Bronchial epithelial cell (primary cell): ENCODE data around the gene CRYGB. TPM values are rescaled to one million over a fixed set of nuclear protein-coding genes. Genes with fewer than 3 reads are reported as not detected.

Experiments used
- DNase-seq: peaks from one replicate; pipeline ENCODE4 v3.0.0-alpha.2; 2010; ENCODE audit warnings: low read depth
- FAIRE-seq: peaks from 2 replicates; lab custom pipeline; 2011; peaks lifted over from hg19 to GRCh38; lab: Jason Lieb, UNC
- H3K27me3 ChIP-seq: 2 replicates; pipeline ENCODE4 v1.5.1; 2011; ENCODE audit warnings: low read length; ENCODE audit not compliant: control insufficient read depth, insufficient read depth
- H3K36me3 ChIP-seq: 2 replicates; pipeline ENCODE4 v1.5.1; 2011; ENCODE audit warnings: low read length; ENCODE audit not compliant: control insufficient read depth, insufficient read depth
- H3K4me3 ChIP-seq: 2 replicates; pipeline ENCODE4 v1.5.1; 2011; ENCODE audit warnings: mild to moderate bottlenecking, low read depth, low read length, control low read depth
- CTCF ChIP-seq: IDR thresholded peaks from 2 replicates; pipeline ENCODE4 v1.5.1; 2011; ENCODE audit warnings: mild to moderate bottlenecking, moderate library complexity, low read length, control low read depth, inconsistent platforms; ENCODE audit not compliant: insufficient read depth, severe bottlenecking
- total RNA-seq: library from RNA; depleted of rRNA; stranded (reverse); fragments of >200 nt; gene quantifications from 2 replicates; pipeline ENCODE4 v1.2.1, GENCODE V29; 2014

The CRYGB gene
- total RNA-seq, 1 donor from 2014 or later, result not detected

- FAIRE-seq, result no peak
- Histone ChIP-seq H3K36me3 (no peaks in the 10 kb centered on the region), H3K27me3 (peaks cover 2% of the 10 kb centered on the region), H3K4me3 (no peak overlapping the region)
- no peak for TF ChIP-seq CTCF
- DNase-seq, result no peak
These were observed 4.1 kb upstream of the CRYGB start for GRCh38 chr2:208150094-208150493.

DNA sequence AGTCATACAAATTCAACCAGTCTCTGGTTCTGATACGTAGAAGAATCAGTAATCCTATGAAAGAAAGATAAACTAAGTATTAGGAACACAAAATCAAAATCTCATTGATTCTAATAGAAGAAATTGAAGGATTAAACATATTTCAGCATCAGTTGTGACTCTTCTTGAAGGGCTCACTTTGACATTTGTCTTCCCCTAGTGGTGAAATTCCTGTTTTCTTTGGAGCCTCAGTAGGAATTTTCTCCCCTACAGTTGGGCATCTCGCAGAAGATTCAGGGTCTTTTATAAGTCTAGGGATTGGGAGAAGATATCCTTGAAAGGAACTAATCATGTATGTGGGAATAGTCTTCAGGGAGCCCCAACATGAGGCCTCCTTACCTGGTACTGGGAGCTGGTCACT is 2.8 kb upstream of the CRYGB start:
- H3K36me3 ChIP-seq, result no peaks in the 10 kb centered on the region
- DNase-seq (no peak), FAIRE-seq (no peak)
- H3K4me3 ChIP-seq, result no peak overlapping the region
- H3K27me3 ChIP-seq, result peaks cover 2% of the 10 kb centered on the region
- TF ChIP-seq CTCF, result no peak

- FAIRE-seq, result no peak
- DNase-seq, result no peak
- no peaks in the 10 kb centered on the region for H3K36me3 ChIP-seq
- TF ChIP-seq CTCF, result no peak
- no peak overlapping the region for H3K4me3 ChIP-seq
- H3K27me3 ChIP-seq, result peaks cover 2% of the 10 kb centered on the region
These were observed 1.8 kb upstream of the CRYGB start for GRCh38 chr2:208147759-208148158.

GRCh38 chr2:208147008-208147407 is 1.1 kb upstream of the CRYGB start:
- no peak for TF ChIP-seq CTCF
- Histone ChIP-seq H3K4me3 (no peak overlapping the region), H3K36me3 (no peaks in the 10 kb centered on the region), H3K27me3 (peaks cover 2% of the 10 kb centered on the region)
- FAIRE-seq (no peak), DNase-seq (no peak)

DNA sequence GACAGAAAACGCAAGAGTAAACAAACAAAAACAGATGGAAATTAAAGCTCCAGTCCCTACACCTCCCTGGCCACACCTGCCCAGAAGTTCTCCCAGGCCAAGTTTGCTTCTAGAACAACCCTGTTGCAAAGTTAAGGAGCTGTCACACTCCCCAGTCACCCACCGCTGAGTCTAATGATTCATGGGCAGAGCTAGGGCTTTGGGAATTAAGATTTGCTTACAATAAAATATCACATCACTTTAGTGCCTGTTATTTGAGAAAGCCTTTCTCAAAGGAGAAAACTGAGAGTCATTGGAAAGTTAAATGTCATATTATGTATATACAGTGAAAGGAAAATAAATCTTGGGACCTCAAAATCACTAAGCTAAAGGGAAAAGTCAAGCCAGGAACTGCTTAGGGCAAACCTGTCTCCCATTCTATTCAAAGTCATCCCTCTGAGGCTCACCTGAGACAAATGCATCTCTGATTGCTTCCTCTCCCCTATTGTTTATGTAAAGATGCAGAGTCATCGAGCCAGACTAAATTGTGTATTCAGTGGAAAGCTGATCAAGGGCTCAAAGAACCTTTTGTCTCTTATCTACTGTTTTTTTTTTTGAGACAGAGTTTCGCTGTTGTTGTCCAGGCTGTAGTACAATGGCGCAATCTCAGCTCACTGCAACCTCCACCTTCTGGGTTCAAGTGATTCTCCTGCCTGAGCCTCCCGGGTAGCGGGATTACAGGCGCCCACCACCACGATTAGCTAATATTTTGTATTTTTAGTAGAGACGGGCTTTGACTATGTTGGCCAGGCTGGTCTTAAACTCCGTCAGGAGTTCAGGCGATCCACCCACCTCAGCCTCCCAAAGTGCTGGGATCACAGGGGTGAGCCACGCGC is 2.8 kb downstream of the CRYGB start:
- TF ChIP-seq CTCF, result no peak
- no peak for DNase-seq
- FAIRE-seq, result no peak

More for the DNA sequence above, 2.8 kb downstream of the CRYGB start:
- Histone ChIP-seq H3K4me3 (no peak overlapping the region), H3K27me3 (peaks cover 2% of the 10 kb centered on the region), H3K36me3 (no peaks in the 10 kb centered on the region)
